IMR-90 (cell line): ENCODE data around the gene PTPRN2. TPM values are rescaled to one million over a fixed set of nuclear protein-coding genes. Genes with fewer than 3 reads are reported as not detected.

Source experiments
- ATAC-seq: fragments of 200-7000 bp; cut with Tn5 transposase; 2 replicates; pipeline ENCODE4 v1.9.1; 2020; ENCODE audit warnings: low read depth, mild to moderate bottlenecking, moderate library complexity
- BruUV-seq: library from RNA; stranded (reverse); fragments of 400-500 nt; replicated peaks from 2 replicates; lab custom pipeline; 2021; lab: Mats Ljungman, UMichigan
- CTCF ChIA-PET: fragments of 300-600 bp; formaldehyde crosslinking; extraction: SDS; loops from one replicate; lab custom pipeline; 2021; ENCODE audit warnings: antibody characterized with exemption; lab: Yijun Ruan, JAX
- POLR2A ChIA-PET: fragments of 300-600 bp; sonication (Branson Sonifier 250); formaldehyde crosslinking; loops from one replicate; lab custom pipeline; 2022; ENCODE audit warnings: antibody characterized with exemption; ENCODE audit not compliant: unreplicated experiment; lab: Charles Lee
- DNase-seq: peaks from one replicate; pipeline ENCODE4 v3.0.0; 2013
- H2AFZ ChIP-seq: replicated peaks from 2 replicates; pipeline ENCODE3; 2013; ENCODE audit warnings: low read length, mild to moderate bottlenecking; ENCODE audit not compliant: poor library complexity
- H2AK5ac ChIP-seq: 2 replicates; pipeline ENCODE4 v1.6.1; 2013; ENCODE audit warnings: low read depth, low read length, inconsistent platforms
- H2AK9ac ChIP-seq: replicated peaks from 2 replicates; pipeline ENCODE3; 2013; ENCODE audit warnings: mild to moderate bottlenecking, low read depth, low read length, moderate library complexity; ENCODE audit not compliant: poor library complexity
- H2BK120ac ChIP-seq: 2 replicates; pipeline ENCODE4 v1.6.1; 2013; ENCODE audit warnings: low read depth, low read length, inconsistent platforms
- H2BK15ac ChIP-seq: 3 replicates; pipeline ENCODE4 v1.6.1; 2013; ENCODE audit warnings: low read depth, low read length, inconsistent platforms
- H2BK20ac ChIP-seq: 2 replicates; pipeline ENCODE4 v1.6.1; 2013; ENCODE audit warnings: low read depth, mild to moderate bottlenecking, inconsistent platforms, low read length, moderate library complexity
- H2BK5ac ChIP-seq: 2 replicates; pipeline ENCODE4 v1.6.1; 2013; ENCODE audit warnings: mild to moderate bottlenecking, low read depth, low read length, inconsistent platforms; ENCODE audit not compliant: poor library complexity, severe bottlenecking
- H3K14ac ChIP-seq: replicated peaks from 2 replicates; pipeline ENCODE4 v1.6.1; 2013; ENCODE audit warnings: low read depth, low read length, inconsistent platforms
- H3K18ac ChIP-seq: 2 replicates; pipeline ENCODE4 v1.6.1; 2013; ENCODE audit warnings: low read depth, low read length, control low read depth
- H3K23ac ChIP-seq: 2 replicates; pipeline ENCODE4 v1.6.1; 2013; ENCODE audit warnings: low read depth, low read length, inconsistent platforms
- H3K27ac ChIP-seq: 2 replicates; pipeline ENCODE4 v1.5.1; 2013; ENCODE audit warnings: mild to moderate bottlenecking, control low read depth, low read length; ENCODE audit not compliant: insufficient read depth
- H3K27me3 ChIP-seq: 2 replicates; pipeline ENCODE4 v1.6.1; 2013; ENCODE audit warnings: low read length; ENCODE audit not compliant: control insufficient read depth, insufficient read depth
- H3K36me3 ChIP-seq: 2 replicates; pipeline ENCODE4 v1.6.1; 2013; ENCODE audit warnings: low read length, mixed read lengths; ENCODE audit not compliant: control insufficient read depth, insufficient read depth
- H3K4ac ChIP-seq: 2 replicates; pipeline ENCODE4 v1.6.1; 2013; ENCODE audit warnings: low read depth, low read length, inconsistent platforms
- H3K4me1 ChIP-seq: 2 replicates; pipeline ENCODE4 v1.6.1; 2013; ENCODE audit warnings: low read length, mixed read lengths; ENCODE audit not compliant: control insufficient read depth, insufficient read depth
- H3K4me2 ChIP-seq: 2 replicates; pipeline ENCODE4 v1.6.1; 2013; ENCODE audit warnings: low read depth, mild to moderate bottlenecking, control low read depth, low read length, moderate library complexity
- H3K4me3 ChIP-seq: 2 replicates; pipeline ENCODE4 v1.5.1; 2013; ENCODE audit warnings: low read depth, mild to moderate bottlenecking, control low read depth, low read length, moderate library complexity; ENCODE audit not compliant: insufficient read depth
- H3K56ac ChIP-seq: 2 replicates; pipeline ENCODE4 v1.6.1; 2013; ENCODE audit warnings: low read length, inconsistent platforms; ENCODE audit not compliant: insufficient read depth; ENCODE audit errors: extremely low read depth
- H3K79me1 ChIP-seq, 2 experiments: 2 replicates each; pipeline ENCODE4 v1.6.1; 2013; ENCODE audit warnings: low read length in 2 of 2, inconsistent platforms in 1 of 2, low read depth in 1 of 2
- H3K9ac ChIP-seq: 2 replicates; pipeline ENCODE4 v1.6.1; 2013; ENCODE audit warnings: low read depth, low read length, control low read depth
- H3K9me1 ChIP-seq: 2 replicates; pipeline ENCODE4 v1.6.1; 2013; ENCODE audit warnings: low read length, inconsistent platforms; ENCODE audit not compliant: insufficient read depth
- H3K9me3 ChIP-seq: 2 replicates; pipeline ENCODE4 v1.6.1; 2013; ENCODE audit warnings: low read length; ENCODE audit not compliant: control insufficient read depth, insufficient read depth
- H4K20me1 ChIP-seq: 2 replicates; pipeline ENCODE4 v1.6.1; 2013; ENCODE audit warnings: low read length, inconsistent platforms; ENCODE audit not compliant: insufficient read depth
- H4K5ac ChIP-seq: 2 replicates; pipeline ENCODE4 v1.6.1; 2013; ENCODE audit warnings: mild to moderate bottlenecking, low read depth, low read length, control low read depth
- H4K8ac ChIP-seq, 2 experiments: 2 replicates each; pipeline ENCODE4 v1.6.1; 2013; ENCODE audit warnings: low read depth in 2 of 2, low read length in 2 of 2, control low read depth in 1 of 2, inconsistent platforms in 1 of 2
- H4K91ac ChIP-seq: 2 replicates; pipeline ENCODE4 v1.6.1; 2013; ENCODE audit warnings: low read depth, low read length, inconsistent platforms; ENCODE audit not compliant: insufficient read depth
- MAFK ChIP-seq: IDR thresholded peaks from 2 replicates; pipeline ENCODE4 v1.6.1; 2012; ENCODE audit warnings: low read depth, low read length, improper control_type of control experiment
- MAZ ChIP-seq: IDR thresholded peaks from 2 replicates; pipeline ENCODE4 v1.6.1; 2012; ENCODE audit warnings: low read depth, mild to moderate bottlenecking, low read length, improper control_type of control experiment, moderate library complexity, borderline replicate concordance
- RAD21 ChIP-seq: IDR thresholded peaks from 2 replicates; pipeline ENCODE4 v1.6.1; 2012; ENCODE audit warnings: low read length, improper control_type of control experiment
- RFX5 ChIP-seq: IDR thresholded peaks from 2 replicates; pipeline ENCODE4 v1.8.0; 2012; ENCODE audit warnings: low read depth, mild to moderate bottlenecking, low read length, moderate library complexity
- SMC3 ChIP-seq: fragments of 150-350 bp; IDR thresholded peaks from 2 replicates; pipeline ENCODE4 v1.6.1; 2016; ENCODE audit warnings: low read depth, mild to moderate bottlenecking, antibody characterized with exemption, low read length, moderate library complexity
- WGBS, 2 experiments: methylation state at CpG; one replicate each; pipeline versions ENCODE4 v1.1.5 to v1.1.7; 2013; ENCODE audit warnings: missing lambda C conversion rate in 2 of 2; ENCODE audit not compliant: insufficient read length in 1 of 2; ENCODE audit errors: extremely low coverage in 2 of 2; 5-methylcytosine and 5-hydroxymethylcytosine counted together
- dilution Hi-C: fragments of 300-500 bp; cut with HindIII; formaldehyde crosslinking; loops from one replicate; pipeline ENCODE4 v1.14.3; 2018; ENCODE audit warnings: low sequenced_read_pairs; ENCODE audit not compliant: unreplicated experiment
- in situ Hi-C: fragments of 300-500 bp; cut with MboI; formaldehyde crosslinking; loops from 3 replicates; pipeline ENCODE4 v1.14.3; 2019; ENCODE audit warnings: low sequenced_read_pairs, inconsistent platforms, mixed read lengths
- intact Hi-C: fragments of 100-400 bp; cut with micrococcal nuclease; formaldehyde crosslinking; loops from 2 replicates; pipeline ENCODE4 v1.10.0; 2022
- polyA plus RNA-seq, 3 experiments: library from polyadenylated mRNA; depleted of rRNA; stranded (reverse); fragments of >200 nt; gene quantifications; 2 replicates each; pipeline ENCODE4 v1.2.3, GENCODE V29; 2012; ENCODE audit warnings: low replicate concordance in 1 of 3
- total RNA-seq: library from RNA; depleted of rRNA; stranded (reverse); fragments of >200 nt; gene quantifications from 2 replicates; pipeline ENCODE4 v1.2.3, GENCODE V29; 2012

PTPRN2 gene
- total and polyA plus RNA-seq, 2 of the 4 experiments (the other 2 are of a cell fraction): 0.03 TPM; not detected in 1

GRCh38 chr7:158187694-158187994 is 400.0 kb downstream of the PTPRN2 start:
- H2AK5ac ChIP-seq: no peak overlapping the region
- intact Hi-C loops: no loop called here

More at GRCh38 chr7:158187694-158187994, 400.0 kb downstream of the PTPRN2 start:
- DNase-seq: no peak
- Histone ChIP-seq H2BK20ac (no peak overlapping the region), H3K27ac (no peak overlapping the region), H3K36me3 (no peaks in the 10 kb centered on the region), H4K8ac (no peak overlapping the region), H3K23ac (no peak overlapping the region), H4K5ac (no peak overlapping the region), H3K56ac (no peak overlapping the region), H4K91ac (no peak overlapping the region), H3K14ac (no peak overlapping the region), H3K4me1 (no peaks in the 10 kb centered on the region), H3K79me1 (no peaks in the 10 kb centered on the region), H3K9ac (no peak overlapping the region), H3K9me3 (peaks cover 55% of the 10 kb centered on the region), H3K27me3 (no peaks in the 10 kb centered on the region), H2BK5ac (no peak overlapping the region), H2AK9ac (no peak overlapping the region), H2BK120ac (no peak overlapping the region), H3K4ac (no peak overlapping the region), H3K9me1 (no peaks in the 10 kb centered on the region), H4K20me1 (no peaks in the 10 kb centered on the region), H3K4me2 (no peak overlapping the region), H3K18ac (no peak overlapping the region), H2AFZ (no peak overlapping the region), H3K4me3 (no peak overlapping the region), H2BK15ac (no peak overlapping the region)
- ChIA-PET CTCF (no interaction called here), POLR2A (no interaction called here)
- dilution Hi-C loops: no loop called here
- BruUV-seq: no TSS peak
- ATAC-seq: no peak
- in situ Hi-C loops: no loop called here
- no peak for TF ChIP-seq RAD21
- TF ChIP-seq MAFK: no peak
- no peak for TF ChIP-seq MAZ
- no peak for TF ChIP-seq RFX5
- no peak for TF ChIP-seq SMC3
- 91% methylated on average over 4 of the region's 7 CpGs; no CpG with 5 or more reads in 1 of the 2 experiments for WGBS, 2 experiments
